ENCODE measurements around the gene SNTG2. TPM values are rescaled to one million over a fixed set of nuclear protein-coding genes. Genes with fewer than 3 reads are reported as not detected.

SNTG2 gene
- polyA plus RNA-seq, 1 experiment, result 0.31 TPM

GRCh38 chr2:1371082-1371481, 420.4 kb downstream of the SNTG2 start:
- Histone ChIP-seq H3K4me3 (ENCODE audit: low read depth, low read length) (no peak overlapping the region), H3K27me3 (ENCODE audit: control insufficient read depth, insufficient read depth, low read length) (no peaks in the 10 kb centered on the region), H3K36me3 (ENCODE audit: control insufficient read depth, insufficient read depth, low read length) (no peaks in the 10 kb centered on the region)
- ChIA-PET CTCF (no interaction called here), POLR2A (no interaction called here)
- TF ChIP-seq, protein P1, sequence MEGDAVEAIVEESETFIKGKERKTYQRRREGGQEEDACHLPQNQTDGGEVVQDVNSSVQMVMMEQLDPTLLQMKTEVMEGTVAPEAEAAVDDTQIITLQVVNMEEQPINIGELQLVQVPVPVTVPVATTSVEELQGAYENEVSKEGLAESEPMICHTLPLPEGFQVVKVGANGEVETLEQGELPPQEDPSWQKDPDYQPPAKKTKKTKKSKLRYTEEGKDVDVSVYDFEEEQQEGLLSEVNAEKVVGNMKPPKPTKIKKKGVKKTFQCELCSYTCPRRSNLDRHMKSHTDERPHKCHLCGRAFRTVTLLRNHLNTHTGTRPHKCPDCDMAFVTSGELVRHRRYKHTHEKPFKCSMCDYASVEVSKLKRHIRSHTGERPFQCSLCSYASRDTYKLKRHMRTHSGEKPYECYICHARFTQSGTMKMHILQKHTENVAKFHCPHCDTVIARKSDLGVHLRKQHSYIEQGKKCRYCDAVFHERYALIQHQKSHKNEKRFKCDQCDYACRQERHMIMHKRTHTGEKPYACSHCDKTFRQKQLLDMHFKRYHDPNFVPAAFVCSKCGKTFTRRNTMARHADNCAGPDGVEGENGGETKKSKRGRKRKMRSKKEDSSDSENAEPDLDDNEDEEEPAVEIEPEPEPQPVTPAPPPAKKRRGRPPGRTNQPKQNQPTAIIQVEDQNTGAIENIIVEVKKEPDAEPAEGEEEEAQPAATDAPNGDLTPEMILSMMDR (IDR thresholded peaks at IDR 0.05; ENCODE audit: insufficient read depth, low read depth, low read length), result no peak
- DNase-seq (ENCODE audit: low read depth), result no peak

DNA sequence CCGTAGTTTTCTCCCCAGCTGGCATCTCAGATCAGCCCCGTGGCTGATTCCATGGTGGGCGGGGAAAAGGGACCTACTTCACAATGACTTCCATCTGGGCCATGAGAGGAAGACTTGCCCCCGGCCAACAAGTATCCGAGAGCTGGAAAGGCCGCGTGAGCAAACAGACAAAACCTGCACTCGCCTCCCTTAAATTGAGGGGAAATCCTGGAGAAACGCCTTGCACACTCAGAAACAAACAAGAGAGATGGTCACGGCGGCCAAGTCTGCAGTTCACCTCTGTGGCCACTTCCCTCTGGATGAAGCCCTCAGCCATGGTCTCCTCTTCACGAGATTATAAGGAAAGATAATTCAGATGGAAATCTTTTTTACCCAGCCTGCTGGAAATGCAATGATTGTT, 423.2 kb downstream of the SNTG2 start:
- H3K4me3 ChIP-seq (ENCODE audit: low read depth, low read length), result no peak overlapping the region
- CTCF ChIA-PET, result no interaction called here
- TF ChIP-seq, protein P1 (IDR thresholded peaks at IDR 0.05; ENCODE audit: insufficient read depth, low read depth, low read length), result no peak

GRCh38 chr2:1374287-1374686, 423.6 kb downstream of the SNTG2 start:
- Histone ChIP-seq H3K27me3 (ENCODE audit: control insufficient read depth, insufficient read depth, low read length) (no peaks in the 10 kb centered on the region), H3K36me3 (ENCODE audit: control insufficient read depth, insufficient read depth, low read length) (no peaks in the 10 kb centered on the region), H3K4me3 (ENCODE audit: low read depth, low read length) (no peak overlapping the region)
- ChIA-PET CTCF (no interaction called here), POLR2A (no interaction called here)
- no peak for DNase-seq (ENCODE audit: low read depth)
- TF ChIP-seq, protein P1 (IDR thresholded peaks at IDR 0.05; ENCODE audit: insufficient read depth, low read depth, low read length), result no peak

More for the DNA sequence above, 423.2 kb downstream of the SNTG2 start:
- POLR2A ChIA-PET, result no interaction called here
- Histone ChIP-seq H3K36me3 (ENCODE audit: control insufficient read depth, insufficient read depth, low read length) (no peaks in the 10 kb centered on the region), H3K27me3 (ENCODE audit: control insufficient read depth, insufficient read depth, low read length) (no peaks in the 10 kb centered on the region)
- no peak for DNase-seq (ENCODE audit: low read depth)

- Histone ChIP-seq H3K4me3 (ENCODE audit: low read depth, low read length) (no peak overlapping the region), H3K27me3 (ENCODE audit: control insufficient read depth, insufficient read depth, low read length) (no peaks in the 10 kb centered on the region), H3K36me3 (ENCODE audit: control insufficient read depth, insufficient read depth, low read length) (no peaks in the 10 kb centered on the region)
- ChIA-PET CTCF (no interaction called here), POLR2A (no interaction called here)
- TF ChIP-seq, protein P1 (IDR thresholded peaks at IDR 0.05; ENCODE audit: insufficient read depth, low read depth, low read length), result no peak
- no peak for DNase-seq (ENCODE audit: low read depth)
Observed at GRCh38 chr2:1375794-1376193, 425.1 kb downstream of the SNTG2 start.

GRCh38 chr2:1377473-1377872, 426.8 kb downstream of the SNTG2 start:
- TF ChIP-seq, protein P1 (IDR thresholded peaks at IDR 0.05; ENCODE audit: insufficient read depth, low read depth, low read length), result no peak
- CTCF ChIA-PET, result no interaction called here
- no peaks in the 10 kb centered on the region for H3K27me3 ChIP-seq (ENCODE audit: control insufficient read depth, insufficient read depth, low read length)
- POLR2A ChIA-PET, result no interaction called here
- no peaks in the 10 kb centered on the region for H3K36me3 ChIP-seq (ENCODE audit: control insufficient read depth, insufficient read depth, low read length)
- no peak for DNase-seq (ENCODE audit: low read depth)
- H3K4me3 ChIP-seq (ENCODE audit: low read depth, low read length), result no peak overlapping the region

Measured in BJ (cell line).